Sigmoid colon (tissue), 7 donors: ENCODE measurements around the gene RHBDL3. TPM values are rescaled to one million over a fixed set of nuclear protein-coding genes. Genes with fewer than 3 reads are reported as not detected.

Experiments used
- DNase-seq: peaks from one replicate; pipeline ENCODE4 v3.0.0-alpha.2; 2019
- H3K27ac ChIP-seq, 4 donors: fragments of 200-600 bp; sonication (generic); one replicate each; pipeline ENCODE4 v1.5.1; 2016 to 2019; ENCODE audit warnings: mild to moderate bottlenecking in 1 of 4
- H3K27me3 ChIP-seq, 3 donors: fragments of 200-600 bp; sonication (generic); one replicate each; pipeline ENCODE4 v1.5.1; 2019; ENCODE audit warnings: mild to moderate bottlenecking in 1 of 3
- H3K36me3 ChIP-seq, 4 donors: fragments of 200-600 bp; sonication (generic); one replicate each; pipeline ENCODE4 v1.5.1; 2016 to 2019
- H3K4me1 ChIP-seq, 4 donors: fragments of 200-600 bp; sonication (generic); one replicate each; pipeline ENCODE4 v1.5.1; 2017 to 2019
- H3K4me3 ChIP-seq, 4 donors: fragments of 200-600 bp; sonication (generic); one replicate each; pipeline ENCODE4 v1.5.1; 2017 to 2019; ENCODE audit warnings: mild to moderate bottlenecking in 2 of 4, moderate library complexity in 1 of 4
- H3K9me3 ChIP-seq, 4 donors: fragments of 200-600 bp in 3 of 4; sonication (generic) in 3 of 4; one replicate each; pipeline versions ENCODE4 v1.5.1 to v1.6.1; 2013 to 2019
- EP300 ChIP-seq, 4 donors: sonication (generic); formaldehyde crosslinking; IDR thresholded peaks; one replicate each; pipeline ENCODE4 v1.6.1; 2017; ENCODE audit warnings: antibody characterized with exemption in 4 of 4
- POLR2A ChIP-seq, 2 donors: fragments of 450-650 bp; IDR thresholded peaks; one replicate each; pipeline ENCODE4 v1.6.1; 2016; ENCODE audit warnings: antibody characterized with exemption in 2 of 2, mild to moderate bottlenecking in 2 of 2, moderate library complexity in 2 of 2
- POLR2AphosphoS5 ChIP-seq, 4 donors: sonication (generic); formaldehyde crosslinking; IDR thresholded peaks; one replicate each; pipeline ENCODE4 v1.6.1; 2017; ENCODE audit warnings: antibody characterized with exemption in 4 of 4
- WGBS, 2 donors: extraction: QIAGEN DNeasy Blood & Tissue Kit; methylation state at CpG; one replicate each; pipeline ENCODE4 v1.1.7; 2013; 5-methylcytosine and 5-hydroxymethylcytosine counted together
- intact Hi-C: fragments of 100-400 bp; cut with DNase I; formaldehyde crosslinking; loops from one replicate; pipeline ENCODE4 v1.15.1; 2023
- polyA plus RNA-seq, 3 donors: library from polyadenylated mRNA; stranded (reverse); fragments of 200-250 nt; gene quantifications; one replicate each; pipeline ENCODE4 v1.2.3, GENCODE V29; 2013
- total RNA-seq, 4 donors: library from RNA; depleted of rRNA; stranded (reverse); fragments of >200 nt; gene quantifications; one replicate each; pipeline ENCODE4 v1.1.0, GENCODE V29; 2016
- TF ChIP-seq, protein P1 (sequence below), 4 experiments: fragments of 450-650 bp in 3 of 4; fragments of 200-600 bp in 1 of 4; IDR thresholded peaks; one replicate each; pipeline ENCODE4 v1.5.1; 2016 to 2019; ENCODE audit warnings: antibody characterized with exemption in 4 of 4, mild to moderate bottlenecking in 3 of 4, moderate library complexity in 2 of 4
- donor health status: healthy with polysubstance abuse.
- donor health status: Bipolar disorder and iron deficiency.
- donor health status: healthy.

Gene RHBDL3
- total and polyA plus RNA-seq, 7 donors: 0.23 to 0.83 (median 0.61) TPM; not detected in 1

DNA sequence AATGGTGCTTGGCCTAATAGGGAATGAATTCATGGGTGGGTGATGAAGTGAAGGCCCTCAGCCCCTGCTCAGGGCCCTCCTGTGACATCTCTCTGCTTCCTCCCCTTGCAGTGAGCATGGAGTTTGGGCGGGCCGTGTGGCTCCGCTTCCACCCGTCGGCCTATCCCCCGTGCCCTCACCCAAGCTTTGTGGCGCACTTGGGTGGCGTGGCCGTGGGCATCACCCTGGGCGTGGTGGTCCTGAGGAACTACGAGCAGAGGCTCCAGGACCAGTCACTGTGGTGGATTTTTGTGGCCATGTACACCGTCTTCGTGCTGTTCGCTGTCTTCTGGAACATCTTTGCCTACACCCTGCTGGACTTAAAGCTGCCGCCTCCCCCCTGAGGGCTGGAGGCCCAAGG is 55.2 kb downstream of the RHBDL3 start:
- Histone ChIP-seq H3K9me3 (no peaks in the 10 kb centered on the region), H3K4me3 (no peak overlapping the region), H3K27ac (no peak overlapping the region), H3K27me3 (no peaks in the 10 kb centered on the region), H3K36me3 (no peaks in the 10 kb centered on the region), H3K4me1 (peaks cover 0 to 12% (median 9%) of the 10 kb centered on the region in 4 donors)
- 94 to 95% methylated on average over 15 of the region's 15 CpGs for whole genome bisulfite sequencing, 2 donors
- intact Hi-C loops: no loop called here
- no peak for DNase-seq
- TF ChIP-seq, protein P1, sequence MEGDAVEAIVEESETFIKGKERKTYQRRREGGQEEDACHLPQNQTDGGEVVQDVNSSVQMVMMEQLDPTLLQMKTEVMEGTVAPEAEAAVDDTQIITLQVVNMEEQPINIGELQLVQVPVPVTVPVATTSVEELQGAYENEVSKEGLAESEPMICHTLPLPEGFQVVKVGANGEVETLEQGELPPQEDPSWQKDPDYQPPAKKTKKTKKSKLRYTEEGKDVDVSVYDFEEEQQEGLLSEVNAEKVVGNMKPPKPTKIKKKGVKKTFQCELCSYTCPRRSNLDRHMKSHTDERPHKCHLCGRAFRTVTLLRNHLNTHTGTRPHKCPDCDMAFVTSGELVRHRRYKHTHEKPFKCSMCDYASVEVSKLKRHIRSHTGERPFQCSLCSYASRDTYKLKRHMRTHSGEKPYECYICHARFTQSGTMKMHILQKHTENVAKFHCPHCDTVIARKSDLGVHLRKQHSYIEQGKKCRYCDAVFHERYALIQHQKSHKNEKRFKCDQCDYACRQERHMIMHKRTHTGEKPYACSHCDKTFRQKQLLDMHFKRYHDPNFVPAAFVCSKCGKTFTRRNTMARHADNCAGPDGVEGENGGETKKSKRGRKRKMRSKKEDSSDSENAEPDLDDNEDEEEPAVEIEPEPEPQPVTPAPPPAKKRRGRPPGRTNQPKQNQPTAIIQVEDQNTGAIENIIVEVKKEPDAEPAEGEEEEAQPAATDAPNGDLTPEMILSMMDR (IDR thresholded peaks at IDR 0.05): no peak
- no peak for TF ChIP-seq POLR2A (IDR thresholded peaks at IDR 0.05)
- no peak for TF ChIP-seq POLR2AphosphoS5 (IDR thresholded peaks at IDR 0.05)
- no peak for TF ChIP-seq EP300 (IDR thresholded peaks at IDR 0.05)

DNA sequence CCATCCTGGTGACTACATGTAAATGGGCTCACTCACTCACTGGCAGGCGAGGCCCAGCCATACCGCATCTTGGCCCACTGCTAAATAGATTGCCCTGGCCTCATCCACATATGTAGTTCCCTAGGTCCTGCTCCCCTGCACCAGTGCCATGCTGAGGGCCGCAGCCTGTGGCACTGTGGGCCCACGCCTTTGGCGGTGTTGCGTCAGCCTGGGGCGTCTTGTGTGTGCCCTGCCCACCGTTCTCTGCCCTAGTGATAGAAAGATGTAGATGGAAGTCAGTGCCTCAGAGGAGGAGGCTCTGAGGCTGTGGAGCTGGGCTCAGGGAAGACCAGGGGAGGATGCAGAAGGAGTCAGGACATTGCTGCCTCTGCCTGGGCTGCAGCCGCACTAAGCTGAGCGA is 57.4 kb downstream of the RHBDL3 start:
- Histone ChIP-seq H3K4me3 (no peak overlapping the region), H3K4me1 (peaks cover 0 to 12% (median 9%) of the 10 kb centered on the region in 4 donors), H3K27me3 (no peaks in the 10 kb centered on the region), H3K27ac (no peak overlapping the region), H3K9me3 (no peaks in the 10 kb centered on the region), H3K36me3 (no peaks in the 10 kb centered on the region)
- intact Hi-C loops: no loop called here
- DNase-seq: no peak
- 94 to 96% methylated on average over 10 of the region's 10 CpGs for WGBS, 2 donors
- TF ChIP-seq POLR2A (IDR thresholded peaks at IDR 0.05): no peak
- TF ChIP-seq POLR2AphosphoS5 (IDR thresholded peaks at IDR 0.05): no peak
- no peak for TF ChIP-seq EP300 (IDR thresholded peaks at IDR 0.05)
- TF ChIP-seq, protein P1 (IDR thresholded peaks at IDR 0.05): no peak

DNA sequence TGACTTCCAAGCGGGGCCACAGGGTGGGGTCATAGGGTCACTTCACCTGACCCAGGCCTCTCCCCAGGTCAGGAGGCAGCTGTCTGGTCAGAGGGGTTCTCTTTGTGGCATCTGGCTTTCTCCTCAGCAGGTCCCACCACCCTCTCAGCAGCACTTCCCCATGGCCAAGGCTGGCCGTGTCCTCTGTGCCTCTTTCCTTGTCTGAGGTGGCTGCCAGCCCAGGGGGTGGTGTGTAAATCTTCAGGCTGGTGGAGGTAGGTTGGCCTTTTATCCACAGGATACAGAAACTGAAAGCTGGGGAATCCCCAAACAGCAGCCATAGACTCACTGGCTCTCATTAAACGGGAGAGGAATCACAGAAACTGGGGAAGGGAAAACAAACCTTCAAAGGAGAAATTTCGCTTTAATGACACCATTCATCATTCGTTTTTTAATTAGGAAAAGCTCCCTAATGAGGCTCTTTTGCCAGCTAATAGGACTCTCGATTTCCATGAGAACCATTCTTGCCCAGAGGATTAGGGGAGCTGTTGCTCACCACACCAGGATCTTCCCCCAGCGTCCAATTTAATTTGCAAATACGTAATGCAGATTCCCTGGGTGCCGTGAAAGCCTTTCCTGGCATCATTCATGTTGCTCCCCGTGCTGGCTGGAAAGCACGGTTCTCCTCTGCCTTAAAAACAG is 58.3 kb downstream of the RHBDL3 start:
- no peak for DNase-seq
- Histone ChIP-seq H3K9me3 (no peaks in the 10 kb centered on the region), H3K27ac (peak overlapping the region in 3 of 4 donors; percentile 51 to 74 (median 51)), H3K27me3 (no peaks in the 10 kb centered on the region), H3K36me3 (no peaks in the 10 kb centered on the region), H3K4me3 (peak overlapping the region in 3 of 4 donors; percentile 23 to 37 (median 27)), H3K4me1 (peaks cover 0 to 12% (median 9%) of the 10 kb centered on the region in 4 donors)
- intact Hi-C loops: no loop called here
- TF ChIP-seq, protein P1 (IDR thresholded peaks at IDR 0.05): no peak
- TF ChIP-seq POLR2AphosphoS5 (IDR thresholded peaks at IDR 0.05) (no peak), POLR2A (IDR thresholded peaks at IDR 0.05) (no peak), EP300 (IDR thresholded peaks at IDR 0.05) (no peak)
- WGBS, 2 donors: 14 to 37% methylated on average over 11 of the region's 11 CpGs

DNA sequence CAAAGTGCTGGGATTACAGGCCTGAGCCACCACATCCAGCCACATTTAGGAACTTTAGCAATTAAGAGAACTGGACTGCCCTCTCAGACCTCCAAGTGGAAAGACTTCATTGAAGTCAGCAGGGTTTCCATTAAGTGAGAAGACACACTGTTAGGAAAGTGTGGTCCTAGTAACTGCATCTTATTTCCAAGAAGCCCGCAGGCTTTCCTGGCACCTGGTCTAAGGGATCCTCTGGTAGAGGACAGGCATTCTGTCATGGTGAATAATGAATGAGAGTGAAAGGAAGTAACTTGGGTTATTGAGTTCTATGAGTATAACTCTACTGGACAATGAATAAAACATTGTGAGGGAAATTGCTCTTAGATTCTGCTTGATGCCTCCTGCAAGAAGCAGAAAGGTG is 62.3 kb downstream of the RHBDL3 start:
- 98% methylated on average over 1 of the region's 1 CpG for WGBS, 2 donors
- no peak overlapping the region for H3K27ac ChIP-seq
- no peak for TF ChIP-seq POLR2A (IDR thresholded peaks at IDR 0.05)
- TF ChIP-seq, protein P1 (IDR thresholded peaks at IDR 0.05): no peak
- TF ChIP-seq EP300 (IDR thresholded peaks at IDR 0.05): no peak
- no peak for TF ChIP-seq POLR2AphosphoS5 (IDR thresholded peaks at IDR 0.05)
- H3K36me3 ChIP-seq: peaks cover 0 to 21% (median 0%) of the 10 kb centered on the region in 4 donors
- peaks cover 0 to 12% (median 9%) of the 10 kb centered on the region in 4 donors for H3K4me1 ChIP-seq
- intact Hi-C loops: no loop called here
- H3K4me3 ChIP-seq: no peak overlapping the region
- no peaks in the 10 kb centered on the region for H3K27me3 ChIP-seq
- H3K9me3 ChIP-seq: no peaks in the 10 kb centered on the region
- DNase-seq: no peak
